GM23338 (cell line): ENCODE data around the gene UMODL1. TPM values are rescaled to one million over a fixed set of nuclear protein-coding genes. Genes with fewer than 3 reads are reported as not detected.

Experiments
- ATAC-seq: fragments of 200-7000 bp; cut with Tn5 transposase; 3 replicates; pipeline ENCODE4 v1.9.1; 2020
- DNase-seq: peaks from one replicate; pipeline ENCODE4 v3.0.0-alpha.2; 2015; ENCODE audit warnings: low spot score
- H2AFZ ChIP-seq: fragments of 200-600 bp; sonication (generic); 2 replicates; pipeline ENCODE4 v1.8.0; 2016; ENCODE audit warnings: antibody characterized with exemption, mild to moderate bottlenecking, moderate library complexity
- H3F3A ChIP-seq: fragments of 200-600 bp; sonication (generic); replicated peaks from 2 replicates; pipeline ENCODE4 v1.8.0; 2017; ENCODE audit warnings: antibody characterized with exemption, mixed run types, low read depth
- H3K27ac ChIP-seq: fragments of 200-600 bp; sonication (generic); 2 replicates; pipeline ENCODE4 v1.6.1; 2016; ENCODE audit warnings: low read depth
- H3K27me3 ChIP-seq: fragments of 200-600 bp; sonication (generic); 2 replicates; pipeline ENCODE4 v1.8.0; 2016; ENCODE audit warnings: mild to moderate bottlenecking, mixed run types, moderate library complexity; ENCODE audit not compliant: insufficient read depth
- H3K36me3 ChIP-seq: fragments of 200-600 bp; sonication (generic); 2 replicates; pipeline ENCODE4 v1.8.0; 2016; ENCODE audit warnings: mild to moderate bottlenecking; ENCODE audit not compliant: insufficient read depth
- H3K4me1 ChIP-seq: fragments of 200-600 bp; sonication (generic); 2 replicates; pipeline ENCODE4 v1.8.0; 2016; ENCODE audit warnings: mild to moderate bottlenecking, moderate library complexity; ENCODE audit not compliant: insufficient read depth
- H3K4me2 ChIP-seq: fragments of 200-600 bp; sonication (generic); 2 replicates; pipeline ENCODE4 v1.7.1; 2017; ENCODE audit warnings: mixed run types
- H3K4me3 ChIP-seq: fragments of 200-600 bp; sonication (generic); 2 replicates; pipeline ENCODE4 v1.6.1; 2016; ENCODE audit warnings: mixed run types
- H3K79me2 ChIP-seq: fragments of 200-600 bp; sonication (generic); replicated peaks from 2 replicates; pipeline ENCODE4 v1.8.0; 2017; ENCODE audit warnings: mild to moderate bottlenecking; ENCODE audit not compliant: insufficient read depth
- H3K9me2 ChIP-seq: fragments of 200-600 bp; sonication (generic); 2 replicates; pipeline ENCODE4 v1.8.0; 2017; ENCODE audit not compliant: insufficient read depth
- H4K20me1 ChIP-seq: fragments of 200-600 bp; sonication (generic); replicated peaks from 2 replicates; pipeline ENCODE4 v1.8.0; 2017; ENCODE audit warnings: mild to moderate bottlenecking; ENCODE audit not compliant: insufficient read depth
- H3K27ac Mint-ChIP-seq: 2 replicates; pipeline ENCODE4 v1.8.0; 2020; ENCODE audit warnings: inconsistent platforms, mild to moderate bottlenecking, moderate library complexity, mixed read lengths
- H3K27me3 Mint-ChIP-seq: 3 replicates; pipeline ENCODE4 v1.8.0; 2022; ENCODE audit warnings: low read depth, mild to moderate bottlenecking, moderate library complexity, mixed read lengths, inconsistent platforms; ENCODE audit not compliant: insufficient read depth, poor library complexity
- H3K36me3 Mint-ChIP-seq: 3 replicates; pipeline ENCODE4 v1.8.0; 2021; ENCODE audit warnings: low read depth, mild to moderate bottlenecking, inconsistent platforms, moderate library complexity, mixed read lengths
- H3K4me1 Mint-ChIP-seq: 3 replicates; pipeline ENCODE4 v1.8.0; 2020; ENCODE audit warnings: mild to moderate bottlenecking, inconsistent platforms, mixed read lengths
- H3K4me3 Mint-ChIP-seq: 3 replicates; pipeline ENCODE4 v1.8.0; 2021; ENCODE audit warnings: moderate library complexity, mild to moderate bottlenecking, inconsistent platforms, mixed read lengths
- H3K9me3 Mint-ChIP-seq: 3 replicates; pipeline ENCODE4 v1.8.0; 2020; ENCODE audit warnings: moderate library complexity, mild to moderate bottlenecking, inconsistent platforms, mixed read lengths
- CREB1 ChIP-seq: fragments of 250-450 bp; sonication (Bioruptor Pico); IDR thresholded peaks from 2 replicates; pipeline ENCODE4 v1.5.0; 2020; ENCODE audit warnings: low read depth, mild to moderate bottlenecking, moderate library complexity
- ETS1 ChIP-seq: IDR thresholded peaks from 2 replicates; pipeline ENCODE4 v1.6.1; 2016; ENCODE audit warnings: antibody characterized with exemption
- EZH2 ChIP-seq: fragments of 200-600 bp; sonication (generic); IDR thresholded peaks from one replicate; pipeline ENCODE4 v1.8.0; 2017; ENCODE audit warnings: antibody characterized with exemption, mild to moderate bottlenecking, low read depth; ENCODE audit not compliant: unreplicated experiment
- EZH2phosphoT487 ChIP-seq: fragments of 200-600 bp; sonication (generic); IDR thresholded peaks from one replicate; pipeline ENCODE4 v1.8.1; 2018; ENCODE audit warnings: antibody characterized with exemption; ENCODE audit not compliant: unreplicated experiment
- JUNB ChIP-seq: IDR thresholded peaks from one replicate; pipeline ENCODE4 v1.6.1; 2016; ENCODE audit warnings: antibody characterized with exemption; ENCODE audit not compliant: unreplicated experiment
- NANOG ChIP-seq: IDR thresholded peaks from 2 replicates; pipeline ENCODE4 v1.6.1; 2016; ENCODE audit warnings: antibody characterized with exemption, borderline replicate concordance
- POLR2AphosphoS5 ChIP-seq: IDR thresholded peaks from 2 replicates; pipeline ENCODE4 v1.6.1; 2016; ENCODE audit warnings: antibody characterized with exemption, low read depth
- REST ChIP-seq: IDR thresholded peaks from one replicate; pipeline ENCODE4 v1.6.1; 2018; ENCODE audit warnings: antibody characterized with exemption; ENCODE audit not compliant: unreplicated experiment
- STAT1 ChIP-seq: IDR thresholded peaks from one replicate; pipeline ENCODE4 v1.6.1; 2016; ENCODE audit warnings: antibody characterized with exemption; ENCODE audit not compliant: unreplicated experiment
- ZNF114 ChIP-seq: fragments of 250-450 bp; sonication (Bioruptor Pico); IDR thresholded peaks from 2 replicates; pipeline ENCODE4 v1.5.0; 2020; ENCODE audit warnings: mild to moderate bottlenecking, moderate library complexity
- ZNF331 ChIP-seq: fragments of 250-450 bp; sonication (Bioruptor Pico); IDR thresholded peaks from 2 replicates; pipeline ENCODE4 v1.5.0; 2020; ENCODE audit warnings: low read depth, mild to moderate bottlenecking, moderate library complexity
- polyA plus RNA-seq: library from polyadenylated mRNA; unstranded; fragments of >200 nt; fragmentation: Nextera tagmentation; extraction: Ambion mirVana; gene quantifications from 2 replicates; pipeline ENCODE4 v1.2.1, GENCODE V29; 2016
- total RNA-seq: library from RNA; depleted of rRNA; stranded (reverse); fragments of >200 nt; shearing (Covaris generic); gene quantifications from 2 replicates; pipeline ENCODE4 v1.2.3, GENCODE V29; 2014
- TF ChIP-seq, protein P1 (sequence below), 2 experiments: fragments of 200-600 bp in 1 of 2; sonication (generic) in 1 of 2; conservative IDR thresholded peaks; 2 replicates each; pipeline versions ENCODE4 v1.5.1 to v1.6.1; 2016 to 2017; ENCODE audit warnings: antibody characterized with exemption in 2 of 2, low read depth in 2 of 2, mild to moderate bottlenecking in 2 of 2, moderate library complexity in 1 of 2
- TF ChIP-seq, protein P2 (sequence below): fragments of 250-450 bp; sonication (Bioruptor Pico); IDR thresholded peaks from 2 replicates; pipeline ENCODE4 v1.5.0; 2020; ENCODE audit warnings: mild to moderate bottlenecking, moderate library complexity

UMODL1 gene
- total and polyA plus RNA-seq, 2 experiments from 2014 or later = not detected

GRCh38 chr21:42171091-42172053, 100.3 kb downstream of the UMODL1 start:
- Histone ChIP-seq H2AFZ (no peak overlapping the region), H3K9me2 (no peaks in the 10 kb centered on the region), H3K4me2 (no peak overlapping the region), H3K4me1 (no peaks in the 10 kb centered on the region), H3K36me3 (no peaks in the 10 kb centered on the region), H3K79me2 (no peaks in the 10 kb centered on the region), H3K27me3 (no peaks in the 10 kb centered on the region), H3K27ac (no peak overlapping the region), H4K20me1 (no peaks in the 10 kb centered on the region), H3K4me3 (no peak overlapping the region), H3F3A (no peaks in the 10 kb centered on the region)
- ATAC-seq = no peak
- Mint-ChIP-seq H3K36me3 (no peaks in the 10 kb centered on the region), H3K4me1 (no peaks in the 10 kb centered on the region), H3K9me3 (no peaks in the 10 kb centered on the region), H3K27me3 (peaks cover 2% of the 10 kb centered on the region), H3K27ac (no peak overlapping the region), H3K4me3 (no peak overlapping the region)
- DNase-seq = no peak
- TF ChIP-seq ETS1 = no peak
- no peak for TF ChIP-seq JUNB
- TF ChIP-seq STAT1 = no peak
- TF ChIP-seq, protein P1, sequence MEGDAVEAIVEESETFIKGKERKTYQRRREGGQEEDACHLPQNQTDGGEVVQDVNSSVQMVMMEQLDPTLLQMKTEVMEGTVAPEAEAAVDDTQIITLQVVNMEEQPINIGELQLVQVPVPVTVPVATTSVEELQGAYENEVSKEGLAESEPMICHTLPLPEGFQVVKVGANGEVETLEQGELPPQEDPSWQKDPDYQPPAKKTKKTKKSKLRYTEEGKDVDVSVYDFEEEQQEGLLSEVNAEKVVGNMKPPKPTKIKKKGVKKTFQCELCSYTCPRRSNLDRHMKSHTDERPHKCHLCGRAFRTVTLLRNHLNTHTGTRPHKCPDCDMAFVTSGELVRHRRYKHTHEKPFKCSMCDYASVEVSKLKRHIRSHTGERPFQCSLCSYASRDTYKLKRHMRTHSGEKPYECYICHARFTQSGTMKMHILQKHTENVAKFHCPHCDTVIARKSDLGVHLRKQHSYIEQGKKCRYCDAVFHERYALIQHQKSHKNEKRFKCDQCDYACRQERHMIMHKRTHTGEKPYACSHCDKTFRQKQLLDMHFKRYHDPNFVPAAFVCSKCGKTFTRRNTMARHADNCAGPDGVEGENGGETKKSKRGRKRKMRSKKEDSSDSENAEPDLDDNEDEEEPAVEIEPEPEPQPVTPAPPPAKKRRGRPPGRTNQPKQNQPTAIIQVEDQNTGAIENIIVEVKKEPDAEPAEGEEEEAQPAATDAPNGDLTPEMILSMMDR (conservative IDR thresholded peaks at IDR 0.05; ENCODE audit: low read depth in 2 of 2) = no peak
- TF ChIP-seq POLR2AphosphoS5 = no peak
- no peak for TF ChIP-seq ZNF114 (CRISPR knock-in tag)
- TF ChIP-seq EZH2phosphoT487 = no peak
- TF ChIP-seq EZH2 = no peak
- TF ChIP-seq NANOG = no peak
- TF ChIP-seq REST = no peak
- TF ChIP-seq, protein P2, sequence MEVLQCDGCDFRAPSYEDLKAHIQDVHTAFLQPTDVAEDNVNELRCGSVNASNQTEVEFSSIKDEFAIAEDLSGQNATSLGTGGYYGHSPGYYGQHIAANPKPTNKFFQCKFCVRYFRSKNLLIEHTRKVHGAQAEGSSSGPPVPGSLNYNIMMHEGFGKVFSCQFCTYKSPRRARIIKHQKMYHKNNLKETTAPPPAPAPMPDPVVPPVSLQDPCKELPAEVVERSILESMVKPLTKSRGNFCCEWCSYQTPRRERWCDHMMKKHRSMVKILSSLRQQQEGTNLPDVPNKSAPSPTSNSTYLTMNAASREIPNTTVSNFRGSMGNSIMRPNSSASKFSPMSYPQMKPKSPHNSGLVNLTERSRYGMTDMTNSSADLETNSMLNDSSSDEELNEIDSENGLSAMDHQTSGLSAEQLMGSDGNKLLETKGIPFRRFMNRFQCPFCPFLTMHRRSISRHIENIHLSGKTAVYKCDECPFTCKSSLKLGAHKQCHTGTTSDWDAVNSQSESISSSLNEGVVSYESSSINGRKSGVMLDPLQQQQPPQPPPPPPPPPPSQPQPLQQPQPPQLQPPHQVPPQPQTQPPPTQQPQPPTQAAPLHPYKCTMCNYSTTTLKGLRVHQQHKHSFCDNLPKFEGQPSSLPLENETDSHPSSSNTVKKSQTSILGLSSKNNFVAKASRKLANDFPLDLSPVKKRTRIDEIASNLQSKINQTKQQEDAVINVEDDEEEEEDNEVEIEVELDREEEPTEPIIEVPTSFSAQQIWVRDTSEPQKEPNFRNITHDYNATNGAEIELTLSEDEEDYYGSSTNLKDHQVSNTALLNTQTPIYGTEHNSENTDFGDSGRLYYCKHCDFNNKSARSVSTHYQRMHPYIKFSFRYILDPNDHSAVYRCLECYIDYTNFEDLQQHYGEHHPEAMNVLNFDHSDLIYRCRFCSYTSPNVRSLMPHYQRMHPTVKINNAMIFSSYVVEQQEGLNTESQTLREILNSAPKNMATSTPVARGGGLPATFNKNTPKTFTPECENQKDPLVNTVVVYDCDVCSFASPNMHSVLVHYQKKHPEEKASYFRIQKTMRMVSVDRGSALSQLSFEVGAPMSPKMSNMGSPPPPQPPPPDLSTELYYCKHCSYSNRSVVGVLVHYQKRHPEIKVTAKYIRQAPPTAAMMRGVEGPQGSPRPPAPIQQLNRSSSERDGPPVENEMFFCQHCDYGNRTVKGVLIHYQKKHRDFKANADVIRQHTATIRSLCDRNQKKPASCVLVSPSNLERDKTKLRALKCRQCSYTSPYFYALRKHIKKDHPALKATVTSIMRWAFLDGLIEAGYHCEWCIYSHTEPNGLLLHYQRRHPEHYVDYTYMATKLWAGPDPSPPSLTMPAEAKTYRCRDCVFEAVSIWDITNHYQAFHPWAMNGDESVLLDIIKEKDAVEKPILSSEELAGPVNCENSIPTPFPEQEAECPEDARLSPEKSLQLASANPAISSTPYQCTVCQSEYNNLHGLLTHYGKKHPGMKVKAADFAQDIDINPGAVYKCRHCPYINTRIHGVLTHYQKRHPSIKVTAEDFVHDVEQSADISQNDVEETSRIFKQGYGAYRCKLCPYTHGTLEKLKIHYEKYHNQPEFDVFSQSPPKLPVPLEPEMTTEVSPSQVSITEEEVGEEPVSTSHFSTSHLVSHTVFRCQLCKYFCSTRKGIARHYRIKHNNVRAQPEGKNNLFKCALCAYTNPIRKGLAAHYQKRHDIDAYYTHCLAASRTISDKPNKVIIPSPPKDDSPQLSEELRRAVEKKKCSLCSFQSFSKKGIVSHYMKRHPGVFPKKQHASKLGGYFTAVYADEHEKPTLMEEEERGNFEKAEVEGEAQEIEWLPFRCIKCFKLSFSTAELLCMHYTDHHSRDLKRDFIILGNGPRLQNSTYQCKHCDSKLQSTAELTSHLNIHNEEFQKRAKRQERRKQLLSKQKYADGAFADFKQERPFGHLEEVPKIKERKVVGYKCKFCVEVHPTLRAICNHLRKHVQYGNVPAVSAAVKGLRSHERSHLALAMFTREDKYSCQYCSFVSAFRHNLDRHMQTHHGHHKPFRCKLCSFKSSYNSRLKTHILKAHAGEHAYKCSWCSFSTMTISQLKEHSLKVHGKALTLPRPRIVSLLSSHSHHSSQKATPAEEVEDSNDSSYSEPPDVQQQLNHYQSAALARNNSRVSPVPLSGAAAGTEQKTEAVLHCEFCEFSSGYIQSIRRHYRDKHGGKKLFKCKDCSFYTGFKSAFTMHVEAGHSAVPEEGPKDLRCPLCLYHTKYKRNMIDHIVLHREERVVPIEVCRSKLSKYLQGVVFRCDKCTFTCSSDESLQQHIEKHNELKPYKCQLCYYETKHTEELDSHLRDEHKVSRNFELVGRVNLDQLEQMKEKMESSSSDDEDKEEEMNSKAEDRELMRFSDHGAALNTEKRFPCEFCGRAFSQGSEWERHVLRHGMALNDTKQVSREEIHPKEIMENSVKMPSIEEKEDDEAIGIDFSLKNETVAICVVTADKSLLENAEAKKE (CRISPR knock-in tag) = no peak
- TF ChIP-seq ZNF331 (CRISPR knock-in tag) = no peak
- TF ChIP-seq CREB1 (CRISPR knock-in tag) = no peak
